ENCODE data around the gene MEDAG.

The MEDAG gene

DNA sequence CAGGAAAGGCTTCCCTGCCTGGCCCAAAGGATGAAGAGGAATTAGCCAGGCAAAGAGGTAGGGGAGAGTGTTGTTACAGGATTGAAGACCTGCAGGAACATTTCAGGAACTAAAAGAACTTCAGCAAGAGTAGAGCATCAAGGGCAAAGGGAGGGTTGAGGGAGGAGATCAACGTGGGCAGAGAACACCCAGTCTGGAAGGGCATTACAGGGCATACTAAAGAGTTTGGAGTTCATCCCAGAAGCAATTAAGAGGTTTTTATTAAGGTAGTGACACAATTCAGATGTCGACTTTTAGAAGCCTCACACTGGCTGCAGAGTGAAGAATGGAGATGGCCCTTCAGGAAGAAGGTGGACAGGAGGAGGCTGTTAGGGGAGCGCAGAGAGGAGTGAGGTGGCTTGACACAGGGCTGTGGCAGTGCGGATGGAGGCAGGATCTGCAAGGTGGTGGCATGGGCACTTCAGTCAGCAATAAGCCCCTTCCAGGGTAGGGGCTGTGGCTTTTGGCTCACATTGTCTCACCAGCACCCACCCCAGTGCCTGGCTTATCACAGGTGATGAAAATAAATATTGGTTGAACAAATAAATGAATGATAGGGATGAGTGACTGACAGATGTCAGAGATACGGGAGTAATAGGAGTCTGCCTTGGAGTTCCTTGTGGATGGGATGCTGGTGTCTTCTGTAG lies 51.3 kb downstream of the MEDAG start:
- no peaks in the 10 kb centered on the region for H3F3A ChIP-seq (ENCODE audit: low read depth)
- H3K27me3 ChIP-seq (ENCODE audit: insufficient read depth, low read length, poor library complexity, severe bottlenecking) = peaks cover 12% of the 10 kb centered on the region
- TF ChIP-seq EZH2phosphoT487 (IDR thresholded peaks at IDR 0.05; ENCODE audit: borderline replicate concordance) = no peak
- TF ChIP-seq, protein P1, sequence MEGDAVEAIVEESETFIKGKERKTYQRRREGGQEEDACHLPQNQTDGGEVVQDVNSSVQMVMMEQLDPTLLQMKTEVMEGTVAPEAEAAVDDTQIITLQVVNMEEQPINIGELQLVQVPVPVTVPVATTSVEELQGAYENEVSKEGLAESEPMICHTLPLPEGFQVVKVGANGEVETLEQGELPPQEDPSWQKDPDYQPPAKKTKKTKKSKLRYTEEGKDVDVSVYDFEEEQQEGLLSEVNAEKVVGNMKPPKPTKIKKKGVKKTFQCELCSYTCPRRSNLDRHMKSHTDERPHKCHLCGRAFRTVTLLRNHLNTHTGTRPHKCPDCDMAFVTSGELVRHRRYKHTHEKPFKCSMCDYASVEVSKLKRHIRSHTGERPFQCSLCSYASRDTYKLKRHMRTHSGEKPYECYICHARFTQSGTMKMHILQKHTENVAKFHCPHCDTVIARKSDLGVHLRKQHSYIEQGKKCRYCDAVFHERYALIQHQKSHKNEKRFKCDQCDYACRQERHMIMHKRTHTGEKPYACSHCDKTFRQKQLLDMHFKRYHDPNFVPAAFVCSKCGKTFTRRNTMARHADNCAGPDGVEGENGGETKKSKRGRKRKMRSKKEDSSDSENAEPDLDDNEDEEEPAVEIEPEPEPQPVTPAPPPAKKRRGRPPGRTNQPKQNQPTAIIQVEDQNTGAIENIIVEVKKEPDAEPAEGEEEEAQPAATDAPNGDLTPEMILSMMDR (conservative IDR thresholded peaks at IDR 0.05; ENCODE audit: low read length) = no peak

DNA sequence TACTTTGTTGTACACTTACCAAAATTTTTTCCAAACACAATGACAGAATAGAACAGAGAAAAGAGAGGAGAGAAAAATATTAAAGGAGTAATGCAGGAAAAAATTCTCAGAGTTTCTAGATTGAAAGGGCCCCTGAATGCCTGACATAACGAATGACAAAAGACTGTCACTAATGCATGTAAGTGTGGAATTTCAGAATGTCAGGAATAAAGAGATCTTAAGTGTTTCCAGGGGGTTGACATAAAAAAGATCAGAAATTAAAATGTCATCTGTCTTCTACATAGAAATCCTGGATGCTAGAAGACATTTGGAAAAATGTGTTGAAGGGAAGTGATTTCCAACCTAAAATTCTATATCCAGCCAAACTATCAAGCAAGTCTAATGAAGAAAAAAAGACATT lies 53.6 kb downstream of the MEDAG start:
- Histone ChIP-seq H3K4me1 (ENCODE audit: insufficient read depth, low read length, poor library complexity, severe bottlenecking) (no peaks in the 10 kb centered on the region), H3K9me2 (replicated peaks; ENCODE audit: low read depth, low read length) (no peaks in the 10 kb centered on the region)

More for the DNA sequence above, 51.3 kb downstream of the MEDAG start:
- Histone ChIP-seq H3K79me2 (ENCODE audit: insufficient read depth, low read length) (no peaks in the 10 kb centered on the region), H3K36me3 (ENCODE audit: insufficient read depth, low read length) (no peaks in the 10 kb centered on the region), H3K9me2 (replicated peaks; ENCODE audit: low read depth, low read length) (no peaks in the 10 kb centered on the region), H2AFZ (ENCODE audit: low read length) (no peak overlapping the region), H3K9ac (ENCODE audit: low read depth, low read length, poor library complexity, severe bottlenecking) (no peak overlapping the region), H4K20me1 (ENCODE audit: insufficient read depth, low read length, poor library complexity, severe bottlenecking) (no peaks in the 10 kb centered on the region), H3K9me3 (ENCODE audit: insufficient read depth, low read depth, low read length) (0 out of 2 replicates have a peak, but pooled peaks cover 2% of the 10 kb centered on the region), H3K4me1 (ENCODE audit: insufficient read depth, low read length, poor library complexity, severe bottlenecking) (no peaks in the 10 kb centered on the region), H3K4me2 (ENCODE audit: low read depth, low read length, poor library complexity, severe bottlenecking) (no peak overlapping the region), H3K4me3 (ENCODE audit: low read length, poor library complexity, severe bottlenecking) (no peak overlapping the region)

DNA sequence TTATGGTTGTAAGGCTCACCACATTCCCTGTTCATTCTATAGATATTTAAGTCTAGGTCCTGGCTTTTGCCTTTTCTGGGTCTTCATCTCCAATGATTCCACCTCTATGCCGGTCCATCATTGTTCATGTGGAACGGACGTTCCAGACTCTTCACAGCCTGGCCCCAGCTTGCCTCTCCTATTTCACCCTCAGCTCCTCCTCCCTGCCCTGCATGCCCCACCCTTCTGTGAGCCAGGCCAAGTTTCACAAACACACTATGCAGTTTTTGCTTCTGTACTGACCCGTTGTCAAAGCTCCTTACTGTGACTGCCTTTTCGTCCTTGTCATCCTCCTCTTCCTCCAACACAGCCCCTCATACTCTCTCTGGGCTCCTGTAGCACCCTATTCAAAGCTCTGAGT lies 57.7 kb downstream of the MEDAG start:
- TF ChIP-seq, protein P1 (conservative IDR thresholded peaks at IDR 0.05; ENCODE audit: low read length) = no peak
- no peak for TF ChIP-seq EZH2phosphoT487 (IDR thresholded peaks at IDR 0.05; ENCODE audit: borderline replicate concordance)
- Histone ChIP-seq H3K9ac (ENCODE audit: low read depth, low read length, poor library complexity, severe bottlenecking) (no peak overlapping the region), H3K4me1 (ENCODE audit: insufficient read depth, low read length, poor library complexity, severe bottlenecking) (no peaks in the 10 kb centered on the region), H3K9me3 (ENCODE audit: insufficient read depth, low read depth, low read length) (0 out of 2 replicates have a peak, but pooled peaks cover 2% of the 10 kb centered on the region), H3K36me3 (ENCODE audit: insufficient read depth, low read length) (no peaks in the 10 kb centered on the region), H4K20me1 (ENCODE audit: insufficient read depth, low read length, poor library complexity, severe bottlenecking) (no peaks in the 10 kb centered on the region), H2AFZ (ENCODE audit: low read length) (no peak overlapping the region), H3K4me2 (ENCODE audit: low read depth, low read length, poor library complexity, severe bottlenecking) (no peak overlapping the region), H3K79me2 (ENCODE audit: insufficient read depth, low read length) (no peaks in the 10 kb centered on the region), H3K27me3 (ENCODE audit: insufficient read depth, low read length, poor library complexity, severe bottlenecking) (peaks cover 12% of the 10 kb centered on the region), H3F3A (ENCODE audit: low read depth) (no peaks in the 10 kb centered on the region), H3K9me2 (replicated peaks; ENCODE audit: low read depth, low read length) (no peaks in the 10 kb centered on the region), H3K4me3 (ENCODE audit: low read length, poor library complexity, severe bottlenecking) (no peak overlapping the region)

More for the DNA sequence above, 53.6 kb downstream of the MEDAG start:
- no peaks in the 10 kb centered on the region for H4K20me1 ChIP-seq (ENCODE audit: insufficient read depth, low read length, poor library complexity, severe bottlenecking)
- TF ChIP-seq, protein P1 (conservative IDR thresholded peaks at IDR 0.05; ENCODE audit: low read length) = no peak
- TF ChIP-seq EZH2phosphoT487 (IDR thresholded peaks at IDR 0.05; ENCODE audit: borderline replicate concordance) = no peak
- peaks cover 12% of the 10 kb centered on the region for H3K27me3 ChIP-seq (ENCODE audit: insufficient read depth, low read length, poor library complexity, severe bottlenecking)
- H3K36me3 ChIP-seq (ENCODE audit: insufficient read depth, low read length) = no peaks in the 10 kb centered on the region
- H3K9me3 ChIP-seq (ENCODE audit: insufficient read depth, low read depth, low read length) = 0 out of 2 replicates have a peak, but pooled peaks cover 2% of the 10 kb centered on the region
- no peak overlapping the region for H3K4me2 ChIP-seq (ENCODE audit: low read depth, low read length, poor library complexity, severe bottlenecking)
- no peak overlapping the region for H2AFZ ChIP-seq (ENCODE audit: low read length)
- H3K79me2 ChIP-seq (ENCODE audit: insufficient read depth, low read length) = no peaks in the 10 kb centered on the region
- no peak overlapping the region for H3K9ac ChIP-seq (ENCODE audit: low read depth, low read length, poor library complexity, severe bottlenecking)
- no peak overlapping the region for H3K4me3 ChIP-seq (ENCODE audit: low read length, poor library complexity, severe bottlenecking)
- no peaks in the 10 kb centered on the region for H3F3A ChIP-seq (ENCODE audit: low read depth)
